Hepatocyte (in vitro differentiated cells): Measurements from ENCODE around the gene PPM1K. TPM values are rescaled to one million over a fixed set of nuclear protein-coding genes. Genes with fewer than 3 reads are reported as not detected.

Experiments
- DNase-seq: peaks from one replicate; pipeline ENCODE4 v3.0.0-alpha.2; 2016; ENCODE audit warnings: low spot score
- H2AFZ ChIP-seq: fragments of 200-600 bp; sonication (generic); 2 replicates; pipeline ENCODE4 v1.6.0; 2016; ENCODE audit warnings: antibody characterized with exemption, mild to moderate bottlenecking
- H3K27ac ChIP-seq: fragments of 200-600 bp; sonication (generic); 2 replicates; pipeline ENCODE4 v1.5.1; 2016; ENCODE audit warnings: mild to moderate bottlenecking
- H3K27me3 ChIP-seq: fragments of 200-600 bp; sonication (generic); 2 replicates; pipeline ENCODE4 v1.6.1; 2016
- H3K36me3 ChIP-seq: fragments of 200-600 bp; sonication (generic); replicated peaks from 2 replicates; pipeline ENCODE4 v1.5.1; 2016; ENCODE audit warnings: low read depth; ENCODE audit not compliant: insufficient read depth
- H3K4me1 ChIP-seq: fragments of 200-600 bp; sonication (generic); 2 replicates; pipeline ENCODE4 v1.5.1; 2016; ENCODE audit warnings: mild to moderate bottlenecking, moderate library complexity; ENCODE audit not compliant: insufficient read depth
- H3K4me2 ChIP-seq: fragments of 200-600 bp; sonication (generic); 2 replicates; pipeline ENCODE4 v1.6.0; 2016
- H3K4me3 ChIP-seq: fragments of 200-600 bp; sonication (generic); 2 replicates; pipeline ENCODE4 v1.5.1; 2016; ENCODE audit warnings: mild to moderate bottlenecking
- H3K79me2 ChIP-seq: fragments of 200-600 bp; sonication (generic); 2 replicates; pipeline ENCODE4 v1.6.0; 2017; ENCODE audit warnings: mild to moderate bottlenecking
- H3K9me2 ChIP-seq: fragments of 200-600 bp; sonication (generic); replicated peaks from 2 replicates; pipeline ENCODE4 v1.6.0; 2017; ENCODE audit warnings: mild to moderate bottlenecking; ENCODE audit not compliant: insufficient read depth
- H3K9me3 ChIP-seq: fragments of 200-600 bp; sonication (generic); 2 replicates; pipeline ENCODE4 v1.5.1; 2016; ENCODE audit warnings: low read depth, mild to moderate bottlenecking
- H4K20me1 ChIP-seq: fragments of 200-600 bp; sonication (generic); 2 replicates; pipeline ENCODE4 v1.6.0; 2016; ENCODE audit warnings: mild to moderate bottlenecking; ENCODE audit not compliant: insufficient read depth, poor library complexity, severe bottlenecking
- CTCF ChIP-seq: fragments of 200-600 bp; sonication (generic); IDR thresholded peaks from 2 replicates; pipeline ENCODE4 v1.5.1; 2016; ENCODE audit warnings: antibody characterized with exemption, mild to moderate bottlenecking; ENCODE audit not compliant: poor library complexity
- EZH2 ChIP-seq: fragments of 200-600 bp; sonication (generic); IDR thresholded peaks from 2 replicates; pipeline ENCODE4 v1.6.1; 2016; ENCODE audit warnings: antibody characterized with exemption, mild to moderate bottlenecking, borderline replicate concordance
- EZH2phosphoT487 ChIP-seq: fragments of 200-600 bp; sonication (generic); IDR thresholded peaks from one replicate; pipeline ENCODE4 v1.6.1; 2018; ENCODE audit warnings: antibody characterized with exemption, mild to moderate bottlenecking, low read depth, moderate library complexity; ENCODE audit not compliant: unreplicated experiment, severe bottlenecking
- WGBS: methylation state at CpG from one replicate; pipeline ENCODE4 v1.1.6; 2016; ENCODE audit warnings: low lambda C conversion rate; ENCODE audit errors: missing lambda C conversion rate; 5-methylcytosine and 5-hydroxymethylcytosine counted together
- polyA plus RNA-seq: library from polyadenylated mRNA; unstranded; fragments of >200 nt; fragmentation: Nextera tagmentation; extraction: Ambion mirVana; gene quantifications from 2 replicates; pipeline ENCODE4 v1.2.1, GENCODE V29; 2016
- total RNA-seq: library from RNA; depleted of rRNA; stranded (reverse); fragments of >200 nt; gene quantifications from 2 replicates; pipeline ENCODE4 v1.2.3, GENCODE V29; 2014

PPM1K gene
- total RNA-seq, result 18.2 and 20.0 TPM in 2 replicates
- polyA plus RNA-seq, result 12.6 and 12.9 TPM in 2 replicates

DNA sequence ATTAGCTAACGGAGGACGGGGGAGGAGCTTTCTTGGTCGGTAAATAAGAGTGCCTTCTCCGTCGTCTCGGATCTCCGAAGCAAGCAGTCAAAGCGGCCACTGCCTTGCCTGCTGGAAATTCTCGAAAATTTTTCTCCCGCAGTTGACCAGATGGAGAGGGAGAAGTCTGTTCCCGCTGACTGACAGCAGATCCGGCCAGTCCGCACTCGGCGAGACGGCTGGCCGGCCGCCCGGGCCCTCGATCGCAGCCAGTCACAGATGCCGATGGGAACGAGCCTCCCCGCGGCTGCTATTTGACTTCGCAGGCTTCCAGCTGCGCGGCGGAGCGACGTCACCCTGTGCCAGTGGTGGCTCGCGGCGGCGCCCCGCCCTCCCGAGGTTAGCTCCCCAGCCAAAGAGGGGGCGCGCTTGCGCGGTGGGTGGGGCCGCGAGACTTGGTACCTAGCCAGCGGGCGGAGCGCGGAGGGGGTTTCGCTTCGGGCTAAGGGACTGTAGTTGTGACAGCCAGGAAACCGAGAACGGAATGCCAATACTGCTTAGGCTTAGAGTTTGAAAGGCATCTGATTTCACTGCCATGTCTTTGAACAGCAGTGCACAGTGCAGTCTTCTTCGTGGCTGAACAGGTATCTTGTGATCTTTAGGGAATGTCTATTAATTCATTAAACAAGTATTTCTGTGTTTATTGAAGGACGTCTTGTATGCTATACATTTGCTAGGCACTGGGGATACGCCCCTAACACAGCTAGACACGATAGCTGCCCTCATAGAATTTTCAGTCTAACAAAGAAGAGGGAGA is at the start of gene PPM1K:
PPM1K (minus strand) TSS at position 123 of the 796 bp plus-strand sequence. CDS start 5,978 bp downstream, outside the sequence.
- 3% methylated on average over 50 of the region's 55 CpGs for WGBS
- TF ChIP-seq EZH2phosphoT487 (no peak), EZH2 (no peak), CTCF (no peak)

DNA sequence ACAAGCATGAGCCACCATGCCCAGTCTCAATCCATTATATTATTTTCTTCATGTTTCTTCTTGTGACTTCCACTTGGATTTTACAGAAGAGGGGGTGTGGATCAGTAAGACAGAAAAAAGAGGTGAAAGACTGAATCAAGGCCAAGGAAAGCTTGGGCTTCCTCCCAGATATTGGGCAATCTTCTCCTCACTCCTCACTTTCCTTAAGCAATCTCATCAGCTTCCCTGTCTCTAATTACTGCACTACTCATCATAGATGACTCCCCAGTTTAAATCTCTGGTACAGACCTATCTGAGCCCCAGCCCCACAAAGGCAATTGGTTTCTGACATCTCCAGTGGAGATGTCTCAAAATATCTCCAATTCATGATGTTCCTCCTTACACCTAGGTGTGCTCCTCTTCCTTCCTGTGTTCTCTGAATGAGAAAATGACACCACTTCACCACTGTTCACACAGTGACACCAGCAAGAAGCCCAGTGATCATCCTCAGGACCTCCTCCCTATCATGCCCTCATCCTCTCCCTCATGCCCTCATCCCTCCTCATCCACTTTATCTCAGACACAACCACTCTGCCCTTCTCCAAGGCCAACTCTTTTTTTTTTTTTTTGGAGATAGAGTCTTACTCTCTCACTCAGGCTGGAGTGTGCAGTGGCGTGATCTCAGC is 49.5 kb upstream of the PPM1K start:
- no peaks in the 10 kb centered on the region for H3K79me2 ChIP-seq
- H3K4me3 ChIP-seq, result no peak overlapping the region
- H3K27me3 ChIP-seq, result no peaks in the 10 kb centered on the region
- 100% methylated on average over 1 of the region's 1 CpG for WGBS
- no peaks in the 10 kb centered on the region for H3K4me1 ChIP-seq
- no peaks in the 10 kb centered on the region for H3K36me3 ChIP-seq
- no peak overlapping the region for H3K4me2 ChIP-seq
- no peak overlapping the region for H3K27ac ChIP-seq
- H4K20me1 ChIP-seq, result no peaks in the 10 kb centered on the region
- no peaks in the 10 kb centered on the region for H3K9me3 ChIP-seq
- no peak for TF ChIP-seq CTCF
- TF ChIP-seq EZH2phosphoT487, result no peak
- no peak for TF ChIP-seq EZH2
- DNase-seq, result no peak
- H2AFZ ChIP-seq, result no peak overlapping the region
- H3K9me2 ChIP-seq, result no peaks in the 10 kb centered on the region

More for the DNA sequence above, at the start of gene PPM1K:
- Histone ChIP-seq H3K27ac (peak within 1 kb of the TSS; percentile 94), H3K4me3 (peak within 1 kb of the TSS; percentile 26), H3K27me3 (no peaks in the 10 kb centered on the region), H3K36me3 (no peaks in the 10 kb centered on the region), H4K20me1 (no peaks in the 10 kb centered on the region), H3K4me2 (peak within 1 kb of the TSS; percentile 75), H3K9me2 (no peaks in the 10 kb centered on the region), H3K9me3 (no peaks in the 10 kb centered on the region), H2AFZ (peak within 1 kb of the TSS; percentile 81), H3K79me2 (peaks cover 34% of the 10 kb centered on the region), H3K4me1 (peaks cover 11% of the 10 kb centered on the region)
- DNase-seq, result peak; percentile 100

DNA sequence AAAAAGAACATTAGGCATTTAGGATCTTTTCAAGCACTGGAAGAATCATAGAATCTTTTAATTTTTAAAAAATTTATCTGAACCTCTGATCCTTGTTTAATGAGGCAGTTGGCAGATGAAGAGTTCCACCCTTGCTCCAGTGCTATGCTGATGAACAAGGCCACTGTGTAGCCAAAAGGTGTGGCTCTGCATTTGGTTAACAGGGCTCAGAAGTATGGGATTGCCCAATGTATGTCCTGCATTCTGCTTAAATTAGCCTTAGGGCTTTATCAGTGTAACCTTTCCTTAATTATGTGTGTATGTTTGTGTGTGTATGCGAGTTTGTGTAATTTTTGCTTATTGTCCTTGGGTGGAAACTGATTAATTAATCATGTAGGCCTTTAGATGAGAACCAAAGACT is 43.3 kb upstream of the PPM1K start:
- Histone ChIP-seq H2AFZ (no peak overlapping the region), H3K9me3 (no peaks in the 10 kb centered on the region), H3K27me3 (no peaks in the 10 kb centered on the region), H3K4me1 (no peaks in the 10 kb centered on the region), H3K4me3 (no peak overlapping the region), H3K9me2 (no peaks in the 10 kb centered on the region), H4K20me1 (no peaks in the 10 kb centered on the region), H3K4me2 (no peak overlapping the region), H3K36me3 (no peaks in the 10 kb centered on the region), H3K27ac (no peak overlapping the region), H3K79me2 (no peaks in the 10 kb centered on the region)
- 78% methylated on average over 1 of the region's 1 CpG for WGBS
- TF ChIP-seq CTCF (no peak), EZH2 (no peak), EZH2phosphoT487 (no peak)
- no peak for DNase-seq
